ENCODE measurements around the gene PACRG.
A peak's percentile ranks its signal among the peaks of the same experiment; 100 is the strongest.

PACRG gene

DNA sequence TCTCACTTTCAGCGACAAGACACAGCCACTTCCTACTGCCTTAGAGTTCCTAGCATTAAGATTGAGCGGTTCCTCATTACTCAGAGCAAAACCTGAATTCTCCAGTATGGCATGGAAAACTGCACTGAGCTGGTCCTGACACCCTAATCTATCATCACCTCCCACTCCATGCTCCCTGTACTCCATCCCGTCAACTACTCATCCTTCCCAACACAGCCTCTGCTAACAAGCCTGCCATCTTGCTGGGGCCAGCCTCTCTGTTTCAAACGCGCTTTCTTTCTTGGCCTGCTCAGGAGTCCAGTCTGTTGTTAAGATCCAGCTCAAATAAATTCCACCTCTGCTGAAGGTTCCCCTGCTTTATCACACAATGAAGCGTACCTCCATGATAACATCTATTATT, 12.2 kb upstream of the PACRG start:
- TF ChIP-seq, protein P1, sequence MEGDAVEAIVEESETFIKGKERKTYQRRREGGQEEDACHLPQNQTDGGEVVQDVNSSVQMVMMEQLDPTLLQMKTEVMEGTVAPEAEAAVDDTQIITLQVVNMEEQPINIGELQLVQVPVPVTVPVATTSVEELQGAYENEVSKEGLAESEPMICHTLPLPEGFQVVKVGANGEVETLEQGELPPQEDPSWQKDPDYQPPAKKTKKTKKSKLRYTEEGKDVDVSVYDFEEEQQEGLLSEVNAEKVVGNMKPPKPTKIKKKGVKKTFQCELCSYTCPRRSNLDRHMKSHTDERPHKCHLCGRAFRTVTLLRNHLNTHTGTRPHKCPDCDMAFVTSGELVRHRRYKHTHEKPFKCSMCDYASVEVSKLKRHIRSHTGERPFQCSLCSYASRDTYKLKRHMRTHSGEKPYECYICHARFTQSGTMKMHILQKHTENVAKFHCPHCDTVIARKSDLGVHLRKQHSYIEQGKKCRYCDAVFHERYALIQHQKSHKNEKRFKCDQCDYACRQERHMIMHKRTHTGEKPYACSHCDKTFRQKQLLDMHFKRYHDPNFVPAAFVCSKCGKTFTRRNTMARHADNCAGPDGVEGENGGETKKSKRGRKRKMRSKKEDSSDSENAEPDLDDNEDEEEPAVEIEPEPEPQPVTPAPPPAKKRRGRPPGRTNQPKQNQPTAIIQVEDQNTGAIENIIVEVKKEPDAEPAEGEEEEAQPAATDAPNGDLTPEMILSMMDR (IDR thresholded peaks at IDR 0.05) = no peak
- H3K27ac ChIP-seq = no peak overlapping the region
- no peak for DNase-seq (ENCODE audit: low spot score)
- no peak overlapping the region for H3K4me3 ChIP-seq

DNA sequence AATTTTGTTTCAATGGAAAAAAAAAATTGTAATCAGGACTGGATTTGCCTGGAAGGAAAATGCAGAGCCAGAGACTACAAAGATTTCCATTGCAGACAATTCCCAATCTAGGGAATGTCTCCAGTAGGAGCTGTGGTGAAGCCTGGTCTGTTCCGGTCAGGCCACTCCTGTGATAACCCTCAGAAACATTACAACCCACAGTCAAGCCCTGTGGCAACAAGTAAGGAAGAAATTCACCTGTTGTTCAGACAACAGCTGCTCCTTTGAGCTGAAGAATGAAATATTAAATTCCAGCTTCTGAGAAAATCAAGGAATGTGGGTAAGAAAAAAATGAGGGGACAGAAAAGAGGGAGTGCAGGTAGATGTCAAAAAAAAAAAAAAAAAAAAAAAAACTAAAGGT, 8.2 kb upstream of the PACRG start:
- TF ChIP-seq, protein P1 (IDR thresholded peaks at IDR 0.05) = no peak
- H3K27ac ChIP-seq = no peak overlapping the region
- DNase-seq (ENCODE audit: low spot score) = no peak
- H3K4me3 ChIP-seq = no peak overlapping the region

DNA sequence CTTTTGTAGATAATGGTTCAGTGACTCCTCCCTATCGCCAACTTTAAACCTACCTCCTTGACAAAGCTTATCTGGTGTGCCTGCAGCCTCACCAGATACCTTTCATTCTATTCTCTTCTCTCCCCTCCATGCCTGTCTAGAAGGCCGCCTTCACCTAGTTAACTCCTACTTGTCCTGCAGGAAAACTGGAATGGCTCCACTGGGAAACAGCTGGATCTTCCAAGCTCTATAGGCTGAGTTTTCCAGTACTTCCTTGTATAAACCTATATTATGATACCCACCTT, 6.4 kb upstream of the PACRG start:
- Histone ChIP-seq H3K27ac (no peak overlapping the region), H3K4me3 (no peak overlapping the region)
- no peak for DNase-seq (ENCODE audit: low spot score)
- TF ChIP-seq, protein P1 (IDR thresholded peaks at IDR 0.05) = no peak

DNA sequence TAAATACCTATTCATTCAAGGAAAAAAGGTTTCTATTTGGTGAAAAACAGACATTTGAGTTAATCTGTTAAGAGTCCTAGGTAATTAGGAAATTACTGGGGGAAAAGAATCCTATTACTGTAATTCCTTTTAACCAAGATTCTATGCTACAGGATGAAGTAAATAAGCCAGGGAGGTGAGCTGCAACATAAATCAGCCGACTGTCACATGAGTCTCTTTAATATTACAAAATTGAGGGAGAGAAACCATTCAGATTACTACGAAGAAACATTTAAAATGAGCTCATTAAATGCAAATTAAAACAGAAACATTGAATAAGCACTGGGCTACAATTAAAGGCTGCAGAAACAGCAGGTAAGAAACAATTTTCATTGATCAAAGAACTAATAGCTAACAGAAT, 5.5 kb upstream of the PACRG start:
- Histone ChIP-seq H3K27ac (no peak overlapping the region), H3K4me3 (no peak overlapping the region)
- TF ChIP-seq, protein P1 (IDR thresholded peaks at IDR 0.05) = no peak
- DNase-seq (ENCODE audit: low spot score) = no peak

DNA sequence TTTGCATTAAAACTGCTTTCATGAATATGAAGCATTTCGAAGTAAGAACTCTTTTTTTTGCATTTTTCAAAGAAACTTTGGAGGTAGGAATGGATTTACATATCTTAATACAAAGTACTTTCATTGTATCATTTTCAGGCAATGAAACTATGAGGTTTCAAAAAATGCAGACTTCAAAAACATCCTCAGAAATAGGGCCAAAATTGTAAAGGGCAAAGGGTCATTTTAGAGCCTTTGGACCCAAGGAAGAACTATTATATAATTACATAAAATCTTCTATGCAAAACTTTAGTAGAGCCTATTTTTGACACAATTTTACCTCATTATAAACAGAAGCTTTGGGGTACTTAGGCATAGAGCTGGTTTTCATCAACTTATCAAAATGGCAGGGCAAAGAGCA, 5.1 kb upstream of the PACRG start:
- no peak for DNase-seq (ENCODE audit: low spot score)

DNA sequence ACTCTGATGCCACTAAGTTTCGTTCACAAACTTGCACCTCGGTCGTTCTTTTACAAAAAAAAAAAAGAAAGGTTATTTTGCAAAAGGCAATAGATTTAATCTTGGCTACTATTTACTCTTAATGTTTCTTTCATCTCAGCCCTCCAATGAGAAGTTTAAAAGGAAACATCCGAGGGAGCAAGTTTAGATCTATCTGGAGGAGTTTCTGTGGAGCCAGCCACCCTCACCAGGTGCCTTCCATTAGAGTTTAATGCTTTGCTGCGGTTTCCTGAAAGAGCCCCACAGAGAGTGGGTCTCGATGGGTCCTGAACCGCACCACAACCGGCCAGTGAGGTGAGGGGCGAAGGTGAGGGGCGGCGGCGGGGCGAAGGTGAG, 840 bp upstream of the PACRG start:
- TF ChIP-seq, protein P1 (IDR thresholded peaks at IDR 0.05) = no peak
- peak overlapping the region; percentile 73 to 90 for H3K27ac ChIP-seq
- no peak for DNase-seq (ENCODE audit: low spot score)
- peak overlapping the region; percentile 95 for H3K4me3 ChIP-seq

More for the DNA sequence above, 5.1 kb upstream of the PACRG start:
- TF ChIP-seq, protein P1 (IDR thresholded peaks at IDR 0.05) = no peak
- Histone ChIP-seq H3K27ac (no peak overlapping the region), H3K4me3 (no peak overlapping the region)

DNA sequence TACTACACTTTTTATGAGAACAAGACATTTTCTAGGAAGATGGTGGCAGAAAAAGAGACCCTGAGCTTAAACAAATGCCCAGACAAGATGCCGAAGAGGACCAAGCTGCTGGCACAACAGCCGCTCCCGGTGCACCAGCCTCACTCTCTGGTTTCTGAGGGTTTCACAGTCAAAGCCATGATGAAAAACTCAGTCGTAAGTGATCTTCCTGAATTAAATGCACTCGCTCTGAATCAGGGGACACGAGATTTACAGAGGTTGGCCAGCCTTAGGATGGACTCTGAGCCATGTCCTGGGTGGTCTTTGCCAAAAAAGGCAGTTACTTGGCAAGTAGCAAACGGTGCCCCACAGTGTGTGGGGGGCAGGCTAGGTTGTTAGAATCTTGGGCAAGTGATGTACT, 423 bp downstream of the PACRG start:
- H3K4me3 ChIP-seq = peak overlapping the region; percentile 95
- peak overlapping the region; percentile 39 to 90 for H3K27ac ChIP-seq
- no peak for DNase-seq (ENCODE audit: low spot score)
- TF ChIP-seq, protein P1 (IDR thresholded peaks at IDR 0.05) = no peak
